Measurements from ENCODE around the gene CLRN1.
"Not testable (repeated sequence)": the region's sequence is repeated elsewhere in the genome, so short reads cannot be mapped to it uniquely, and the experiment has no call there.

CLRN1 gene, protein sequence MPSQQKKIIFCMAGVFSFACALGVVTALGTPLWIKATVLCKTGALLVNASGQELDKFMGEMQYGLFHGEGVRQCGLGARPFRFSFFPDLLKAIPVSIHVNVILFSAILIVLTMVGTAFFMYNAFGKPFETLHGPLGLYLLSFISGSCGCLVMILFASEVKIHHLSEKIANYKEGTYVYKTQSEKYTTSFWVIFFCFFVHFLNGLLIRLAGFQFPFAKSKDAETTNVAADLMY

DNA sequence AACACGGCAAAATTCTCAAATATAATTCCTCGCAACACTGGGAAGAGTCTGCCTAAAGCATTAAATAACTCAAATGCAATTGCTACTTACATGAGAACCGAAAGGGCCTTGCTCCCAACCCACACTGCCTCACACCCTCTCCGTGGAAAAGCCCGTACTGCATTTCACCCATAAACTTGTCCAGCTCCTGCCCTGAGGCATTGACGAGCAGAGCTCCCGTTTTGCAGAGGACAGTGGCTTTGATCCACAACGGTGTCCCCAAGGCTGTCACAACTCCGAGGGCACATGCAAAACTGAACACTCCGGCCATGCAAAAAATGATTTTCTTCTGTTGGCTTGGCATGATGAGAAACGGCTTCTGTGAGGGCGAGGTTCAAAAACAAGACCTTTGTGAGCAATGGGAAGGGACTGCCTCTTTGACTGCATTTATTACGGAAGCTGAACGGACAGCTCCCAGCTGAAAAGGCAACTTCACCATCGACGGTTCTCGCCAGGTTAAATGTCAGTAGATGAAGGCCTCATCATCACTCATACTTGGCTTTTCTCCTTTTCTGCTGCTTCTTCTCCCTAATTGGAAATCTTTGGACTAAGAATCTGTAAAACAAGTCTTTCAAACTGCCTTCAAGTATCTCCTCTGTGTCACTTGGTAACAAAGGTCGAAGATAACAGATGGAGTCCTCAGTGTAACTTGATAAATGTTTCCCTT, at the start of gene CLRN1:
TSS of gene CLRN1 (minus strand) at position 362 of the 706 bp plus-strand sequence. CDS start at position 343, 19 bp downstream.
- no peak for DNase-seq (ENCODE audit: low read depth)

DNA sequence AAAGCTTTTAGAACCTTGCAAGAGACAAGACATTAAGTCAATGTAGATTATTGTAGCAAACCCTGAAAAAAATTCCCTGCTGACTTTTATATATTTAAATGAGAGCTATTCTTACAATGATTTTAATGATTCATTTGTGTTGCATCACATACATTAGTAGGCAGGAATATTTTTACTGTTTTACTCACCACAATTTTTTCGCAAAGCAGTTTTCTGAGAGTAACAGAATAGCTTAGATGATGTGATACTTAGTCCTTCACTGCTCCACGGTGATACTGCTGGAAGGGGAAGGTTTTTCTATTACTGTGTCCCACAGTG, 43.9 kb upstream of the CLRN1 start:
- DNase-seq (ENCODE audit: low read depth), result peak; percentile 61

DNA sequence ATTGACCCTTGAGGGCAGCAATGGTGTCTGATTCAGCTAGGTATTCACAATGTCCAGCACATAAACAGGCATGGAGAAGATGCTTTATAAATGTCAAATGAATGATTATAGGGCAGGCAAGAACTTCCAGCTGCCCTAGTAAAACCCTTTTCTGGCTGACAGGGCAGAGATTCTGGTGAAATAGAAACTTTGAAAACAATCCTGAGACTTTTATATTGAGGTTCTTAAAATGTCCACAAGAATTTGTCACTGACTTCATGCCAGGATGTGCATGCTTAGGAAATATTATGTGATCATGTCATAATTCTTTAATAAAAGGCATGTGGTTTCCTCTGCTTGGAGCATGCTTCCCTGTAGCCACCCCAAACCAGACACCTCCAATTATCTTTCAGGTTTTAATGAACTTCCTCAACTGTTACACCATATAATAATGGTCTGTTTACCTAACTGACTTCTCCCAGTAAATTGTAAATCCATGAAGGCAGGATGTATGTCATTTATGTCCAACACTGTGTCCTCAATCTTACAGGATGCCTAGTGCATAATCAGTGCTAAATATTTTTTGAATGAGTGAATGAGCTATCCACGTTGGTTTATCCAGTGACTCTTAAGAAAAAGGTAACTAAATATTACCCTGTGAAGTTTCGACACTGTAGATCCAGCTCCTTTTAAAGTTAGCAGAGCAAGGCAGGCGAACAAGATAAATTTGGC, 43.4 kb upstream of the CLRN1 start:
- DNase-seq (ENCODE audit: low read depth), result peak; percentile 80

DNA sequence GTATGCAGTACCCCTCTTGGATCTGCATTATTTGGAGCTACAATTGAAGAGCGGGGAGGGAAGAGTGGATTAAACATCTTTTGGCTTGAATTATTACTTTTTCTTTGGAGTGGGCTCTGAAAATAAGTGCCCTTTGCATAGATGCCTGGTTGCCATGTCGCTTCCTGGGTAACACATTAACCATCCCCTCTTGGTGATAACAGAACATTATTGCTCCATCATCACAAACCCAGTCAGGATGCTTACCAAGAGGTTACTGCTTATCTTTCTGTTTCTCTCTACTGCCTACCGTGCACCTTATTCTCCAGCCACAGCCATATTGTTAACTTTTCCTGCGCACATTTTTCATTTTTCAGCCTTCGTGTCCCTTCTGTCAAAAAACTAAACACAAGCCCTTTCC, 42.7 kb upstream of the CLRN1 start:
- DNase-seq (ENCODE audit: low read depth), result no peak

DNA sequence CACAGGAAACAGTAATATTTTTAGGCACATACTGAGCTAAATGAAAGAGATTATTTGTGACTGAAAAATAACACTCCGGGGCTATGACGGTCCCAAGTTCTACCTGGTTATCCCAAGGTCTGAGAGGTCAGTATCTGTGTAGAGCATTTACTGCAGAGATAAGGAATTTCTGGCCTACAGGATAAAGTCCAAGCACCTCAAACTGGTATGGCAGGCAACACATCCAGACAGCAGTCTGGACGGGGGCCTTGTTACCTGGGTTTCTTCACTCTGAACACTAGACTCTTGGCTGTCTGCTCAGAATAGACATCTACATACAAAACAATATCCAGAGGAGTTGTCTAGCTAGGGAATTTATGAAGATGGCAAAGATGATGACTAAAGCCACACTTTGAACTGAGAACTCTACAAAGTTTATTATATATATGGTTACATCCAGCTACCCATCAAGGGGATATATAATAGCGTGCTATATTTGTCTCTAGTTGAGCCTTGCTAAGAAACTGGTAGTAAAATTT, 42.0 kb upstream of the CLRN1 start:
- no peak for DNase-seq (ENCODE audit: low read depth)

DNA sequence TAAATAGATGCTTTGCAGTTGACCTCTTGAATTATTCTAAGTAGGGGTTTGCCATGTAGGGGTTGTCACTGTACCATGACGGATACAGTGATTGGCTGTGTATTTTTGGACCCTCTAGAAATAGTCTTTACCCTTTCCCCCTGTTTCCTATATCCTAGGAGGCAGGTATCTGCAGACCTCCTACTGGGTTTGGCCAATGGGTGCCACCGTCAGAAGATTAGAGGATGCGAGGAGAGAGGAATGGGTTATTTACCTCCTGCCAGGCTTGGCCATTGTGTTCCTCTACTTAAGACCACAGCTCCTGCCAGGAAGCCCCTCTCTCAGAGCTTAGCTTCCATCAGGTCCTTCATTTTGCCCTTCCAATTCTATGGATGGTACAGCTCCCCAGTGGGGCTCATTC, 40.2 kb upstream of the CLRN1 start:
- no peak for DNase-seq (ENCODE audit: low read depth)

DNA sequence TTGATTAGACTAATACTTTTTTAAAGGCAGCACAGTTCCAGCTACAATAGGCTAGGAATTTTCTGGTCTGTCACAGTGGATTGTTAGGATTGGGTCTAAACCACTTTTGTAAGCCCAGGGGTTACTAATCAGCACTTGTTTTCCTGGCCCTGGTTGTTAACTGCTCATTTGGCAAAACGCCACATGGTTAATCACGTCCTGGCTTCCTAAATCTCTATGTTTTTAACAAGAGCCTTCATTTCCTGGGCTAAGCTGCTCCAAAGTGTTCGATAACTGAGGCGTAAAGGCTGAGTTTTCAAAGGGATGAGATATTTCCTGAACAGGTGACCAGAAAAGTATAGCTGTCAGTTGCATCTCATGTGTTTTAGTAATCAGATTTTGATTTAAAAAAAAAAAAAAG, 38.9 kb upstream of the CLRN1 start:
- DNase-seq (ENCODE audit: low read depth), result no peak

DNA sequence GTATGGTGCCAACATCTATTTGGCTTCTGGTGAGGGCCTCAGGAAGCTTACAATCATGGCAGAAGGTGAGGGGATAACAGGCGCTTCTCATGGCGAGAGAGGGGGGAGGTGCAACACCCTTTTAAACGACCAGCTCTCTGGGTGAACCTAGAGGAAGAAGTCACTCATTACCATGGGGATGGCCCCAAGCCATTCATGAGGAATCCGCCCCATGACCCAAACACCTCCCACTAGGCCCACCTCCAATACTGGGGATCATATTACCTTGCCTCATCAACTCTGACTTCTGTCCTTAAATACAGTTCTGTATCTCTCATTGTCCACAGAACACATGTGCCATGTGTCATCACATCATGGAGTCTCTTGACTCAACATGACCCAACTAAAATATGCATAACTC, 37.5 kb upstream of the CLRN1 start:
- DNase-seq (ENCODE audit: low read depth), result no peak

DNA sequence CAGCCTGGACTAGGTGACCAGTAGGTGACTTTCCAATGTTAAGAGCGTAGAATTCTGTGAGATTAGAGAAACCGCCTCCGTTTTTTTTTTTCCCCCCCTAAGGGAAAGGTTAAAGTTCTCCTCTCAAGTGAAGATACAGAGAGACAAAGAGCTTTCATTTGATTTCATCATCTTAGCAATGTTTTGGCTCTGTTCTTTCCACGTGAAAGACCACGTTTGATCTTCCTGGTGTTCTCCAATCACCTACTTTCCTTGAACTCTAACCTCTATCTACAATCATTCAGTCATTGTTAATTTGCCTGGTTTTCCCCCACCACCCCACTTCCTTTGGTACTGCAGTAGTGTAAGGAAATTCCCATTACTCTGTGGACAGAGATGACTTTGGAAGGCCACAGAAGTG, 36.9 kb upstream of the CLRN1 start:
- DNase-seq (ENCODE audit: low read depth), result no peak

DNA sequence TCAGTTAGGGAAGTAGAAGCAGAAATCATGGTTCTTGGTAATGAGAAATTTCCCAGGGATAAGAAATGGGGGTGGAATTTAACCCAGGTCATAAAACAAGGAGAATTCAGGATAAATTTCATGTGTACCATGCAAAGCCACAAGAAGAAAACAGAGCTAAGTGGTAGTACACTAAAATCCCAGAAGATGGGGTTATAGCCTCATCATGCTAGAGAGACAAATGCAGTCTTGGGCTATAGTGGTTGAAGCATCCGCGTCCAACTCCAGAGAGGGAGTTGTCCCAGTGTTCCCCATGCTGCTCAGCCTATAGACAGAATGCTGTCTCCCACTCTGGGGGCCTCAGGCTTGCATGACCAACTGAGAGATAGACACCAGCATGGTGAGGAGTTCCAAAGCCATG, 36.2 kb upstream of the CLRN1 start:
- peak; percentile 49 for DNase-seq (ENCODE audit: low read depth)

DNA sequence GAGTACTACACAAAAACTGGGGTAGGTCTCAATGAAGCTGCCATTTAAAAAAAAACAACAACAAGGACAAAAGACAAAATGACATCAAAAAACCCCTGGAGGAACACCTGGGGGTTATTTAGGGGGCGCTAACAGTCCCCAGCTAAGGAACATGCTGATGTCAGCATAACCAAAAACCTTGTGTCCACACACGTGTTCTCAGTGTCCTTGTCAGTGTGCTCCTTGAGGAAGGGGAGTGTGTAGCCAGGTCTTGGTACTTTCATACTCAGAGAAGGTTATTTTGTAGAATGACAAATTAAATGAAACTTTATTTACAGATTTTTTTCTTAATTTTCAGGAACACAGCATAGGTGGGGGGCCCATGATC, 31.2 kb upstream of the CLRN1 start:
- no peak for DNase-seq (ENCODE audit: low read depth)

DNA sequence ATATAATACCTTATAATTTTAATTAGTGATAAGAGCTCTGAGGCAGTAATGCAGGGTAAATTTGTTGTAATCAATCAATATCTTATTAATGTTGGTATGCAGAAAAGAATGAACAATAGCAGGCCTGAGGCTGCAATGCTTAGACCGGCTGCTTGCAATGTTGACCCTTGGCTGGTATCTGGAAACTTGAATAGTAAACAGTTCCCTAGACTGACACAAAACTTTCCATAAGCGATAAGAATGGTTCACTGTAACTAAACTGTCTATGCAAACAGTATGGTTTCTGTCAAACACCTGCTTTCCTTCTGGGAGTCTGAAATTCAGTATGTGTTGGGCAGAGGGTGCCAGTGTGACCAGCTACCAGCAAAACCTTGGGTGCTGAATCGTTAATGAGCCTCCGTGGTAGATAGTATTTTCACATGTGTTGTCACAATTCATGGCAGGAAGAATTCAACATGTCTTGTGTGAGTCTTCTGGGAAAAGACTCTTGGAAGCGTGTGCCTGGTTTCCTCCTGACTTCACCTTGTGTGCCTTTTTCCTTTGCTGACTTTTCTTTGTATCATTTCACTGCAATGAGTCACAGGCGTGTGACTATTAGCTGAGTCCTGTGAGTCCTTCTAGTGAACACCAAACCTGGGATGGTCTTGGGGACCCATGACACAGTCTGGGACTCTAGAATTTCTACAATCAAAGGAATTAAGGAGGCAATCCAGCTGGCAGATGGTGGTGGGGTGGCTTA, 30.7 kb upstream of the CLRN1 start:
- DNase-seq (ENCODE audit: low read depth), result no peak

DNA sequence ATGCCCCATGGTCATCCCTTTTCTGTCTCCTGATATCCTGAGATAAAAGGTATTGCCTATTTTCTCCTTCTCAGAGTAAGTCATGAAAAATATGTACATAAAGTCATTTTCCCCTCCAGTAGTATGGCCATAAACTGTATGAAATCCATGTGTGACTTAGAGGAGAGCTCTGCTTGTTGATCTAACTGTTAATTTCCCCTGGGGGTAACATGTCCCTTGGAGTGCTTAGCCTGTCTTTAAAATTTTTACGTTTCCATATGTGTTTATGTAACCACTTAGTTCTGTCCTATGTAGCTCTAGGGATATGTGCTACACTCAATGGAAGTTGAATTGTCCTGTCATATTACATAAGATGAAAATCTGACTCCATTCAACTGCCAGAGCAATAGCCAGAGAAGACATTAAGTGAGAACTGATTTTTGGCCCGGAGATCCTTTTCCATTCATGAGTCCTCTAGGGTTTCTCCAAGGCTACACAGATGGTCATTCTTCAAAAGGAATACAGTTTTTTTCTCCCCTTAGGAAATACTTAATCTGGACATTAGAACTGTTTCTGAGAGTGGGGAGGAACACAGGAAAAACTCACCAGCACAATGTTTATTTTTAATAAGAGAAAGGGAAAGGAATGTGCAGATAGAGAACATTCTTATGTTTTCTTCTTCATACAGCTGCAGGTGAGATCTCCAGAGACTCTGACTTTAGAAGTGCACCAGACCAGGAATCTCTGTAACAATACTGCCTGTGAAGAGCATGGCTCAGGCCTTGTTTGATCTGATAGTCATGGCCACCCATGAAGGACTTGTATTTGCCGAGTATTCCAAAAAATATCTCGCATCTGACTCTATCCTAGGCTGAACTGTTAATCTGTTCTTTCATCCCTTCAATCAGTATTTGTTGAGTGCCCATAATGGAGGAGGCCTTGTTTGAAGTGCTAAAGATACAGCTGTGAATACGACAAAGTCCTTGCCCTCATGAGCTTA, 29.8 kb upstream of the CLRN1 start:
- no peak for DNase-seq (ENCODE audit: low read depth)

DNA sequence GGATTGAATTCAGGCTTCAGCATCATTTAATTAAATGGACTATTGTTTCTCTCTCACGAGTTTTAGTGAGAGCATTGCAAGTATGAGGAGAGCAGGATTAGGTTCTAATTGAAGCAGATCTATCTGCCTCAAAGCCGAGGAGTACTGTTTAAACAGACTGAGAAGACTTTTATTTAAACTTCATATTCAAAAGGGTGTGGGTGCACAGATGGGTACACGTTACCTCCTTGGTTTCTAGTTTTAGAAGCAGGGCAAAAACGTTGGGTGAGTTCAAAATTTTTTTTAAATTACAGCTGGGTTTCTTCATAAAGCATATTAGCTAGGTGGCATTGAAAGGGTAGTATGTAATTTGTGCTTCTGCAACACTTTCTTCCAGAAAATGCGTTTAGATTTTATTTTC, 26.5 kb upstream of the CLRN1 start:
- DNase-seq (ENCODE audit: low read depth), result no peak

DNA sequence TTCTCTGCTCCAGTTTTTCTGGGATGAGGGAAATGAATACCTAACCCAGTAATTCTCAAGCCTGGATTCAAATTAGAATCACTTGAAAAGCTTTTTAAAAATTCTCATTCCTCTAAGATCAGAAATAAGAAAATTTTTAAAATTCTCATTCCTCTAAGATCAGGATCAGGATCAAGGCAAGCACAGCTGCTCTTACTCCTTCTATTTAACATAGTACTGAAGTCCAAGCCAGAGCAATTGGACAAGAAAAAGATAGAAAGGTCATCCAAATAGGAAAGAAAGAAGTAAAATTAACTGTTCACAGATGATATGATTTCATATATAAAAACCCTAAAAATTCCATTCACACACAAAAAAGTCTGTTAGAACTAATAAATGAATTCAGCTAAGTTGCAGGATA, 24.2 kb upstream of the CLRN1 start:
- no peak for DNase-seq (ENCODE audit: low read depth)

DNA sequence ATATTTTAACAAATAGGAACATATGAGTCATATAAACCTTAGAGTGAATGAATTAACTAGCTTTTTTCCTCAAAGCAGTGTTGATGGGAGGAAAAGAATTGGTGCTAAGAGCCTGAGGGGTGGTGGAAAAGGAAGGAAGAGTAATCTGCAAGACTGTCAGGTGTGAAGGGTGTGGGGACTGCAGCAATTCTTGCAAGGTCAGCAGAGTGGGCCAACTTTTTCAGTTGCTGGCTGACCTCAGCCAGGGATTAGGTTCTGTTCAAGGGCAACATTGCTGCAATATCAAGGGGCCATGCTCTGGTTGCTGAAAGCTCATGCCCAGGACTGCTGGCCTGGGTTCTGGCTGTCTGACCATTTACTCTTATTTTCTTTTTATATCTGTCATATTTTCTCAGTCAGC, 23.0 kb upstream of the CLRN1 start:
- DNase-seq (ENCODE audit: low read depth), result no peak

DNA sequence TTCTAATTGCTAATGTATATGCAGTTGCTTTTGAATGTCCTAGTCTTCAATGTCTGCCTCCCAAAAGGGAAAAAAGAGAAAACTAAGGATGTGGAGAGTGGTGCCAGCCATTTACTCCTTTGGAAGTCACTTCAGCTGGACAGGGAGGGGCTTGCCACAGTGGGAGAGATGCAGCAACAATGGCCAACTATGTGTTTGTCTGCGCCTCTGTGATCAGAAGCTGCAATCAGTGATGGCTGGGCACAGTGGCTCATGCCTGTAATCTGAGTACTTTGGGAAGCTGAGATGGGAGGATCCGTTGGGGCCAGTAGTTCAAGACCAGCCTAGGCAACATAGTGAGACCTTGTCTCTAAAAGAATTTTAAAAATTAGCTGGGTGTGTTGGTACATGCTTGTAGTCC, 16.7 kb upstream of the CLRN1 start:
- no peak for DNase-seq (ENCODE audit: low read depth)

DNA sequence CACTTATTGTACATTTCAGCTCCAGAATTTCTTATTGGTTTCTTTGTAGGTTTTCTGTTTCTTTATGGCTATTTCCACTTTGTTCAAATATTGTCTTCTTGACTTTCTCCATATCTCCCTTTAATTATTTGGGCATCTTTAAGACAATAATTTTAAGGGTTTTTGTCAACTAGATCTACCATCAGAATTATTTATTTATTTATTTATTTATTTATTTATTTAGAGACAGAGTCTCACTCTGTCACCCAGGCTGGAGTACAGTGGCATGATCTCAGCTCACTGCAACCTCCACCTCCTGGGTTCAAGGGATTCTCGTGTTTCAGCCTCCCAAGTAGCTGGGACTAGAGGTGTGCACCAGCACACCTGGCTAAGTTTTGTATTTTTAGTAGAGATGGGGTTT, 15.9 kb upstream of the CLRN1 start:
- not testable (repeated sequence) for DNase-seq (ENCODE audit: low read depth)

DNA sequence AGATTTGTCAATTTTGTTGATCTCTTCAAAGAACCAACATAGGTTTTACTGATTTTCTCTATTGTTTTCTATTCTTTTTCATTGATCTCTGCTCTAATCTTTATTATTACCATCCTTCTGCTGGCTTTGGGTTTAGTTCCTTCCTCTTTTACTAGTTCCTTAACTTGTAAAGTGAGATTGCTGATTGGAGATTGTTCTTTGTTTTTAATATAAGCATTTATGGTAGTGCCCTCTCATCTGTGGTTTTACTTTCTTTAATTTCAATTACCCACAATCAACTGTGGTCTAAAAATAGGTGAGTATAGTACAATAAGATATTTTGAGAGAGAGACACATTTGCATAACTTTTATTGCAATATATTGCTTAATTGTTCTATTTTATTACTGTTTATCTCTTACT, 13.2 kb upstream of the CLRN1 start:
- no peak for DNase-seq (ENCODE audit: low read depth)

DNA sequence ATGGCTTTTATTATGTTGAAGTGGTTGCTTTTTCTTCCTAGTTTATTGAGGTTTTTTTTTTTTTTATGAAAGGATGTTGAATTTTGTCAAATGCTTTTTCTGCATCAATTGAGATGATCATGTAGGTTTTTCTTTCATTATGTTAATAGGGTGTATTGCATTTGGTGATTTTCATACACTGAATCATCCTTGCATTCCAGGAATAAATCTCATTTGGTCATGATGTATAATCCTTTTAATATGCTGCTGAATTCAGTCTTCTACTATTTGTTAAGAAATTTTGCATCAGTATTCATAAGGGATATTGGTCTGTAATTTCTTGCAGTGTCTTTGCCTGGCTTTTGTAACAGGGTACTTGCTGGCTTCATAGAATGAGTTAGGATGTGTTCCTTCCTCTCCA, 11.5 kb upstream of the CLRN1 start:
- no peak for DNase-seq (ENCODE audit: low read depth)

DNA sequence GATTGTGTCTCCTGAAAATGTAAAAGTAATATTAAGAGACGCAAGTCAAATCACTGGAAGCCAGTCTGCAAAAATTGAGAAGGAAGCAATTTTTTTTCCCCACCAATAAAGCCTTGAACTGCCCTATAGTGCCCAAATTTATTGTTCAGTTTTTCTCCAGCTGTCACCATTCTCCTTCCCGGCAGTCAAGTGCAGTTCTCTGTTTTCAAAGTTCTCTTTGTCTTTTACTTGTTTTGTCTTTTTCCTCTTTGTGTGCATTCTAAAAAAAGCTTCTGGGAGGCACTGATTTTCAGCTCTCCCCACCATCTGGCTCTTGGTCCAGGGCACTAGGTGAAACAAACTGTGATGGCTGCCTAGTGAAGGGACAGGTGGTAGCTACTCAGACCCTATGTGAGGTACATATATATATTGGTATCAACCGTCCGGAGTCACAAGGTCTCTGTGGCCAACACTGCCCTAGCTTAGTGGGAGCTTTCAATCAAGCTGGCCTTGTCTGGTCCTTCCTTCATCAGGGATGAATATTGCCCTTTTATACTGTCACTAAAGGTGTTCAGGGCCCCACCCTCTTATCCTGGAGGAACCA, 6.1 kb upstream of the CLRN1 start:
- DNase-seq (ENCODE audit: low read depth), result no peak

Data from fibroblast of gingiva (primary cell).